ENCODE data around the gene THRB.

THRB gene

GRCh38 chr3:24332092-24332491 lies 162.6 kb downstream of the THRB start:
- DNase-seq (ENCODE audit: low read depth) = no peak
- TF ChIP-seq CTCF (IDR thresholded peaks at IDR 0.05; ENCODE audit: control insufficient read depth, insufficient read depth, low read depth, low read length, missing control alignments) = no peak
- no peak overlapping the region for H3K4me3 ChIP-seq (ENCODE audit: control insufficient read depth, low read depth, low read length)

GRCh38 chr3:24323272-24323671 lies 171.4 kb downstream of the THRB start:
- no peak overlapping the region for H3K4me3 ChIP-seq (ENCODE audit: control insufficient read depth, low read depth, low read length)
- DNase-seq (ENCODE audit: low read depth) = no peak
- no peak for TF ChIP-seq CTCF (IDR thresholded peaks at IDR 0.05; ENCODE audit: control insufficient read depth, insufficient read depth, low read depth, low read length, missing control alignments)

DNA sequence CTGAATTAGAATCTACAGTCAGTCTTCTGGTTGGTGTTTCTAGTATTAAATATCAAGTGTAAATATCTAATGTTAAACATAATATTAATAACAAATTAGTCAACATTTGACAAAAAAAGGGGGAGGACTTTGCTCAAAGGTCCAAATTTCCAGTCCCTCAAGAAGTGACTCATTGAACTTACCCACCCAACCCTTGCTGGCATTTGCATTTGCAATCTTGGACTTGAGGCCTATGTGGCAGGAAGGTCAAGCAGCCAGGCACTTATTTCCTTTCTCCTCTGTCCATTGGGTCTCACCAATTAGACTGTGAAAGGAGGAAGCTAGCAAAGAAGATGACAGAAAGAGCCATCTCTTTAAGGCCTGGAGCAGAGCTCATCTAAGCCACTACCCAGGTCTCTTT lies 174.0 kb downstream of the THRB start:
- TF ChIP-seq CTCF (IDR thresholded peaks at IDR 0.05; ENCODE audit: control insufficient read depth, insufficient read depth, low read depth, low read length, missing control alignments) = no peak

DNA sequence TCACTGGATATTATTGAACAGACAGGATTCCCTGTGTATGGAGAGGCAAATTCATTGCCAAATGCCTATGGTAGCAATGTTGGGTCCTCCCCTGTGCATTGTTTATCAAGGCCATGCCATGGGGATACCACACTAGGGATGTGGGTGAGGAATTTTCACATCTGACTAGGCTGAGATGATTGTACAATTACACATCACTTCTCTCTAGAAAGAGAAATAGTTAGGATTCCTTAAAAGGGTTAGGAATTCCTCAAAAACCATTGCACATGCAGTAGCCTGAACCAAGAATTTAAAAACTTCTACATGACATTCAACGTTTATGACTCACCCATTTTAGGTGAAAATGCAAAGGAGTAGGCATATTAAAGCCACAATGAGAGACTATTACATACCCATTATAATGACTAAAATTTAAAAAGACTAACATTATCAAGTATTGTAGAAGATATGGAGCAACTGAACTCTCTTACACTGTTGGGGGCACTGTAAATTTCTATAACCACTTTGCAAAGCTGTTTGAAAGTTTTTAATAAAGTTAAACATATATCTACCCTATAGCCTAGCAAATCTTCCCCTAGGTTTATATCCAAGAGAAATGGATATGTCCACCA lies 175.9 kb downstream of the THRB start:
- DNase-seq (ENCODE audit: low read depth) = no peak
- no peak for TF ChIP-seq CTCF (IDR thresholded peaks at IDR 0.05; ENCODE audit: control insufficient read depth, insufficient read depth, low read depth, low read length, missing control alignments)
- H3K4me3 ChIP-seq (ENCODE audit: control insufficient read depth, low read depth, low read length) = no peak overlapping the region

More for the DNA sequence above, 174.0 kb downstream of the THRB start:
- no peak overlapping the region for H3K4me3 ChIP-seq (ENCODE audit: control insufficient read depth, low read depth, low read length)
- DNase-seq (ENCODE audit: low read depth) = no peak

DNA sequence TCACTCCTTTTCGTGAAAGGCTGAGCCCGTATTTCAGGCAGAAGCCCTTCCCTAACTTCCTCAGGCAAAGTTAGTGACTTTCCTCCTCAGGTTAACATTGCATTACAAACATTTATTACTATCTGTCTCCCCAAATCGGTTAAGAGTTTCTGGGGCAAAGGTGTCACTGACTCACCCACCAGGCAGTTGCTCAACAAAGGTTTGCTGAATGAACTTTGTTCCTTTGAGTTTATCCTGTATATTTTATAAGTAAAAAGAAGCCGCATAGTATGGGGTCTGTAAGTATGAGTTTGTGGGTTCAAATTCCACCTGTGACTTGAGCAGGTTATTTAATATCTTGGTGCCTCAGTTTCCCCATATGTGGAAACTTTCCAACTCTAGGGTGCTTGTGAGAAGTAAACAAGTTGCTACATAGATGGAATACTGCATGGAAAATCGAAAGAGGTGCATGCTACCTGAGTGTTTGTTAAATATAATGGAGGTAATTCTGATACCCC lies 177.7 kb downstream of the THRB start:
- TF ChIP-seq CTCF (IDR thresholded peaks at IDR 0.05; ENCODE audit: control insufficient read depth, insufficient read depth, low read depth, low read length, missing control alignments) = no peak
- no peak overlapping the region for H3K4me3 ChIP-seq (ENCODE audit: control insufficient read depth, low read depth, low read length)
- DNase-seq (ENCODE audit: low read depth) = no peak

- no peak overlapping the region for H3K4me3 ChIP-seq (ENCODE audit: control insufficient read depth, low read depth, low read length)
- no peak for DNase-seq (ENCODE audit: low read depth)
- no peak for TF ChIP-seq CTCF (IDR thresholded peaks at IDR 0.05; ENCODE audit: control insufficient read depth, insufficient read depth, low read depth, low read length, missing control alignments)
Measured at GRCh38 chr3:24315971-24316370, 178.7 kb downstream of the THRB start.
